ENCODE measurements around the gene GPR141.

GPR141 gene

GRCh38 chr7:37768611-37769010, 85.0 kb downstream of the GPR141 start:
- Histone ChIP-seq H3K4me2 (ENCODE audit: low read length) (no peak overlapping the region), H3K9ac (ENCODE audit: low read depth, low read length) (no peak overlapping the region), H3K4me3 (ENCODE audit: low read length) (no peak overlapping the region), H3K4me1 (ENCODE audit: control insufficient read depth, insufficient read depth, low read length) (no peaks in the 10 kb centered on the region), H3K36me3 (ENCODE audit: insufficient read depth, low read length) (no peaks in the 10 kb centered on the region), H3K9me3 (replicated peaks; ENCODE audit: low read length) (no peaks in the 10 kb centered on the region), H3K27me3 (ENCODE audit: control insufficient read depth, insufficient read depth, low read length) (no peaks in the 10 kb centered on the region)

- Histone ChIP-seq H3K9ac (ENCODE audit: low read depth, low read length) (no peak overlapping the region), H3K4me3 (ENCODE audit: low read length) (no peak overlapping the region), H3K4me2 (ENCODE audit: low read length) (no peak overlapping the region), H3K9me3 (replicated peaks; ENCODE audit: low read length) (no peaks in the 10 kb centered on the region), H3K36me3 (ENCODE audit: insufficient read depth, low read length) (no peaks in the 10 kb centered on the region), H3K27me3 (ENCODE audit: control insufficient read depth, insufficient read depth, low read length) (no peaks in the 10 kb centered on the region), H3K4me1 (ENCODE audit: control insufficient read depth, insufficient read depth, low read length) (no peaks in the 10 kb centered on the region)
These were observed 85.7 kb downstream of the GPR141 start for GRCh38 chr7:37769291-37769690.

GRCh38 chr7:37769726-37770125, 86.2 kb downstream of the GPR141 start:
- H3K9ac ChIP-seq (ENCODE audit: low read depth, low read length): no peak overlapping the region
- H3K4me3 ChIP-seq (ENCODE audit: low read length): no peak overlapping the region
- H3K36me3 ChIP-seq (ENCODE audit: insufficient read depth, low read length): no peaks in the 10 kb centered on the region
- H3K4me2 ChIP-seq (ENCODE audit: low read length): no peak overlapping the region
- no peaks in the 10 kb centered on the region for H3K9me3 ChIP-seq (replicated peaks; ENCODE audit: low read length)
- H3K27me3 ChIP-seq (ENCODE audit: control insufficient read depth, insufficient read depth, low read length): no peaks in the 10 kb centered on the region
- H3K4me1 ChIP-seq (ENCODE audit: control insufficient read depth, insufficient read depth, low read length): no peaks in the 10 kb centered on the region

GRCh38 chr7:37770838-37771237, 87.3 kb downstream of the GPR141 start:
- no peaks in the 10 kb centered on the region for H3K4me1 ChIP-seq (ENCODE audit: control insufficient read depth, insufficient read depth, low read length)
- H3K27me3 ChIP-seq (ENCODE audit: control insufficient read depth, insufficient read depth, low read length): no peaks in the 10 kb centered on the region
- H3K4me3 ChIP-seq (ENCODE audit: low read length): no peak overlapping the region
- H3K36me3 ChIP-seq (ENCODE audit: insufficient read depth, low read length): no peaks in the 10 kb centered on the region
- no peak overlapping the region for H3K4me2 ChIP-seq (ENCODE audit: low read length)
- no peaks in the 10 kb centered on the region for H3K9me3 ChIP-seq (replicated peaks; ENCODE audit: low read length)
- no peak overlapping the region for H3K9ac ChIP-seq (ENCODE audit: low read depth, low read length)

GRCh38 chr7:37771342-37771741, 87.8 kb downstream of the GPR141 start:
- Histone ChIP-seq H3K4me3 (ENCODE audit: low read length) (no peak overlapping the region), H3K9ac (ENCODE audit: low read depth, low read length) (no peak overlapping the region), H3K36me3 (ENCODE audit: insufficient read depth, low read length) (no peaks in the 10 kb centered on the region), H3K27me3 (ENCODE audit: control insufficient read depth, insufficient read depth, low read length) (no peaks in the 10 kb centered on the region), H3K4me2 (ENCODE audit: low read length) (no peak overlapping the region), H3K4me1 (ENCODE audit: control insufficient read depth, insufficient read depth, low read length) (no peaks in the 10 kb centered on the region), H3K9me3 (replicated peaks; ENCODE audit: low read length) (no peaks in the 10 kb centered on the region)

- Histone ChIP-seq H3K9me3 (replicated peaks; ENCODE audit: low read length) (no peaks in the 10 kb centered on the region), H3K9ac (ENCODE audit: low read depth, low read length) (no peak overlapping the region), H3K36me3 (ENCODE audit: insufficient read depth, low read length) (no peaks in the 10 kb centered on the region), H3K4me3 (ENCODE audit: low read length) (no peak overlapping the region), H3K4me2 (ENCODE audit: low read length) (no peak overlapping the region), H3K4me1 (ENCODE audit: control insufficient read depth, insufficient read depth, low read length) (no peaks in the 10 kb centered on the region), H3K27me3 (ENCODE audit: control insufficient read depth, insufficient read depth, low read length) (no peaks in the 10 kb centered on the region)
These were observed 88.2 kb downstream of the GPR141 start for GRCh38 chr7:37771801-37772200.

GRCh38 chr7:37775921-37776320, 92.4 kb downstream of the GPR141 start:
- no peak overlapping the region for H3K4me3 ChIP-seq (ENCODE audit: low read length)
- H3K4me1 ChIP-seq (ENCODE audit: control insufficient read depth, insufficient read depth, low read length): no peaks in the 10 kb centered on the region
- H3K27me3 ChIP-seq (ENCODE audit: control insufficient read depth, insufficient read depth, low read length): no peaks in the 10 kb centered on the region
- no peak overlapping the region for H3K9ac ChIP-seq (ENCODE audit: low read depth, low read length)
- H3K4me2 ChIP-seq (ENCODE audit: low read length): no peak overlapping the region
- no peaks in the 10 kb centered on the region for H3K36me3 ChIP-seq (ENCODE audit: insufficient read depth, low read length)
- no peaks in the 10 kb centered on the region for H3K9me3 ChIP-seq (replicated peaks; ENCODE audit: low read length)

GRCh38 chr7:37781156-37781555, 97.6 kb downstream of the GPR141 start:
- Histone ChIP-seq H3K4me1 (ENCODE audit: control insufficient read depth, insufficient read depth, low read length) (no peaks in the 10 kb centered on the region), H3K4me3 (ENCODE audit: low read length) (no peak overlapping the region), H3K27me3 (ENCODE audit: control insufficient read depth, insufficient read depth, low read length) (no peaks in the 10 kb centered on the region), H3K4me2 (ENCODE audit: low read length) (no peak overlapping the region), H3K9me3 (replicated peaks; ENCODE audit: low read length) (no peaks in the 10 kb centered on the region), H3K9ac (ENCODE audit: low read depth, low read length) (no peak overlapping the region), H3K36me3 (ENCODE audit: insufficient read depth, low read length) (no peaks in the 10 kb centered on the region)

- H3K9me3 ChIP-seq (replicated peaks; ENCODE audit: low read length): no peaks in the 10 kb centered on the region
- H3K4me2 ChIP-seq (ENCODE audit: low read length): no peak overlapping the region
- no peak overlapping the region for H3K4me3 ChIP-seq (ENCODE audit: low read length)
- H3K36me3 ChIP-seq (ENCODE audit: insufficient read depth, low read length): no peaks in the 10 kb centered on the region
- no peaks in the 10 kb centered on the region for H3K4me1 ChIP-seq (ENCODE audit: control insufficient read depth, insufficient read depth, low read length)
- no peaks in the 10 kb centered on the region for H3K27me3 ChIP-seq (ENCODE audit: control insufficient read depth, insufficient read depth, low read length)
- H3K9ac ChIP-seq (ENCODE audit: low read depth, low read length): no peak overlapping the region
These were observed 98.6 kb downstream of the GPR141 start for GRCh38 chr7:37782166-37782565.

GRCh38 chr7:37784015-37784414, 100.4 kb downstream of the GPR141 start:
- no peak overlapping the region for H3K4me2 ChIP-seq (ENCODE audit: low read length)
- no peak overlapping the region for H3K4me3 ChIP-seq (ENCODE audit: low read length)
- H3K36me3 ChIP-seq (ENCODE audit: insufficient read depth, low read length): no peaks in the 10 kb centered on the region
- no peaks in the 10 kb centered on the region for H3K4me1 ChIP-seq (ENCODE audit: control insufficient read depth, insufficient read depth, low read length)
- H3K27me3 ChIP-seq (ENCODE audit: control insufficient read depth, insufficient read depth, low read length): no peaks in the 10 kb centered on the region
- no peaks in the 10 kb centered on the region for H3K9me3 ChIP-seq (replicated peaks; ENCODE audit: low read length)
- H3K9ac ChIP-seq (ENCODE audit: low read depth, low read length): no peak overlapping the region

GRCh38 chr7:37786741-37787569, 103.4 kb downstream of the GPR141 start:
- H3K4me2 ChIP-seq (ENCODE audit: low read length): no peak overlapping the region
- H3K36me3 ChIP-seq (ENCODE audit: insufficient read depth, low read length): no peaks in the 10 kb centered on the region
- H3K4me3 ChIP-seq (ENCODE audit: low read length): no peak overlapping the region
- H3K27me3 ChIP-seq (ENCODE audit: control insufficient read depth, insufficient read depth, low read length): no peaks in the 10 kb centered on the region
- H3K9me3 ChIP-seq (replicated peaks; ENCODE audit: low read length): no peaks in the 10 kb centered on the region
- H3K4me1 ChIP-seq (ENCODE audit: control insufficient read depth, insufficient read depth, low read length): no peaks in the 10 kb centered on the region
- H3K9ac ChIP-seq (ENCODE audit: low read depth, low read length): no peak overlapping the region

All from skeletal muscle satellite cell (primary cell).